Astrocyte (in vitro differentiated cells and primary cell): ENCODE data around the gene ELK4. TPM values are rescaled to one million over a fixed set of nuclear protein-coding genes. Genes with fewer than 3 reads are reported as not detected.

Experiments used
- DNase-seq: peaks from one replicate; pipeline ENCODE4 v3.0.0-alpha.2; 2010; ENCODE audit warnings: low read depth
- FAIRE-seq: peaks from 2 replicates; lab custom pipeline; 2011; peaks lifted over from hg19 to GRCh38; lab: Jason Lieb, UNC
- H2AFZ ChIP-seq: 2 replicates; pipeline ENCODE4 v1.6.0; 2012; ENCODE audit warnings: low read depth, low read length, inconsistent platforms
- H3K27ac ChIP-seq: 2 replicates; pipeline ENCODE4 v1.5.1; 2011; ENCODE audit warnings: low read depth, low read length, inconsistent platforms
- H3K27me3 ChIP-seq: 2 replicates; pipeline ENCODE4 v1.6.0; 2011; ENCODE audit warnings: low read length, inconsistent platforms; ENCODE audit not compliant: insufficient read depth
- H3K36me3 ChIP-seq: 2 replicates; pipeline ENCODE4 v1.5.1; 2011; ENCODE audit warnings: low read length, inconsistent platforms; ENCODE audit not compliant: insufficient read depth
- H3K4me1 ChIP-seq: 2 replicates; pipeline ENCODE4 v1.5.1; 2011; ENCODE audit warnings: low read length, inconsistent platforms; ENCODE audit not compliant: insufficient read depth
- H3K4me2 ChIP-seq: 2 replicates; pipeline ENCODE4 v1.6.0; 2012; ENCODE audit warnings: low read length, inconsistent platforms
- H3K4me3 ChIP-seq: 2 replicates; pipeline ENCODE4 v1.5.1; 2011; ENCODE audit warnings: low read depth, mild to moderate bottlenecking, low read length, inconsistent platforms; ENCODE audit not compliant: insufficient read depth
- H3K79me2 ChIP-seq: 2 replicates; pipeline ENCODE4 v1.6.0; 2012; ENCODE audit warnings: mild to moderate bottlenecking, low read length, inconsistent platforms; ENCODE audit not compliant: insufficient read depth
- H3K9ac ChIP-seq: 2 replicates; pipeline ENCODE4 v1.6.0; 2012; ENCODE audit warnings: mild to moderate bottlenecking, low read length, inconsistent platforms
- H3K9me3 ChIP-seq: 2 replicates; pipeline ENCODE4 v1.5.1; 2012; ENCODE audit warnings: low read depth, mild to moderate bottlenecking, low read length, inconsistent platforms; ENCODE audit not compliant: insufficient read depth
- H4K20me1 ChIP-seq: 2 replicates; pipeline ENCODE4 v1.6.0; 2012; ENCODE audit warnings: low read length, inconsistent platforms; ENCODE audit not compliant: insufficient read depth
- H3K27ac Mint-ChIP-seq: one replicate; pipeline ENCODE4 v1.8.0; 2021; ENCODE audit warnings: mild to moderate bottlenecking, mixed read lengths; ENCODE audit not compliant: unreplicated experiment
- H3K27me3 Mint-ChIP-seq: one replicate; pipeline ENCODE4 v1.8.0; 2021; ENCODE audit warnings: low read depth, mixed read lengths; ENCODE audit not compliant: unreplicated experiment
- H3K36me3 Mint-ChIP-seq: one replicate; pipeline ENCODE4 v1.8.0; 2021; ENCODE audit warnings: low read depth, mixed read lengths; ENCODE audit not compliant: unreplicated experiment
- H3K4me1 Mint-ChIP-seq: one replicate; pipeline ENCODE4 v1.8.0; 2021; ENCODE audit warnings: low read depth, mixed read lengths; ENCODE audit not compliant: unreplicated experiment
- H3K4me3 Mint-ChIP-seq: one replicate; pipeline ENCODE4 v1.8.0; 2021; ENCODE audit warnings: mild to moderate bottlenecking, moderate library complexity, mixed read lengths; ENCODE audit not compliant: unreplicated experiment
- H3K9me3 Mint-ChIP-seq: one replicate; pipeline ENCODE4 v1.8.0; 2021; ENCODE audit warnings: mild to moderate bottlenecking, mixed read lengths; ENCODE audit not compliant: unreplicated experiment
- EZH2 ChIP-seq: IDR thresholded peaks from 2 replicates; pipeline ENCODE4 v1.6.1; 2012; ENCODE audit warnings: mild to moderate bottlenecking, low read length, inconsistent platforms; ENCODE audit not compliant: insufficient read depth
- total RNA-seq: library from RNA; stranded (reverse); gene quantifications from 2 replicates; pipeline ENCODE4 v1.2.1, GENCODE V29; 2021
- TF ChIP-seq, protein P1 (sequence below): IDR thresholded peaks from 2 replicates; pipeline ENCODE4 v1.5.1; 2011; ENCODE audit warnings: low read depth, mild to moderate bottlenecking, inconsistent platforms, low read length, moderate library complexity; ENCODE audit not compliant: insufficient read depth

The ELK4 gene
- total RNA-seq, 1 donor from 2014 or later, result 31.3 TPM

DNA sequence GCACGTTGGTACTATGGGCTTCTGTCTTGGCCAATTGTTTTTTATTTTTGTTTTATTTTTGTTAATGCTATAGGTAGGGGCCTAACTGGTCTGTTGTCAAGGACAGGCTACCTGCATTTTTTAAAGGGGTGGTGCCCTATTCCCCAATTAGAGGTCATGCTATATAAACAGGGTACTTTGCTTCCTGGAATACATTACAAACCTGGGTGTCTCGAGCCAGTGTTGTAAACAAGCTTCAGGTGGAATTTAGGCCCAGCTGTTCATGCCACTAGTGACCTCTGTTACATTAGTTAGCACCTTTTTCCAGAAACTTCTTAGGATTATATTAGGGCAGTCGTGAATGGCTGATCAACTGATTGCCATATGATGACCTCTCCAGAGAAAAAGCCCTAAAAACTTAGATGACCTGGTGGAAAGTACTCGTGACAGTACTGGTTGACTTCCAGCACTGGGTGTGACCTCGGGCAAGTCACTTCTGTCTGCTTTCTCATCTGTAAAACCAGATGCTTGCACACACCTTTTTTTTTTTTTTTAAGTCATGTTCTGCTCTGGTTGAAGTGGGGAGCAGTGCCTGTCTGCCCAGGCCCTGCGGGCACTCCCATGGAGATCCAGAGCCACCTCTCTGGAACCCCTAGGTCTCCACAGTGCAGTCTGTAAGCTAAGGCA is 46.5 kb downstream of the ELK4 start:
- H3K4me1 ChIP-seq, result peaks cover 3% of the 10 kb centered on the region
- no peaks in the 10 kb centered on the region for H3K36me3 ChIP-seq
- H3K4me1 Mint-ChIP-seq, result peaks cover 4% of the 10 kb centered on the region
- H3K27ac Mint-ChIP-seq, result peak overlapping the region; percentile 34
- H3K4me2 ChIP-seq, result no peak overlapping the region
- peaks cover 41% of the 10 kb centered on the region for H3K27me3 Mint-ChIP-seq
- no peak overlapping the region for H3K9ac ChIP-seq
- peaks cover 3% of the 10 kb centered on the region for H3K27me3 ChIP-seq
- H3K79me2 ChIP-seq, result no peaks in the 10 kb centered on the region
- no peaks in the 10 kb centered on the region for H3K36me3 Mint-ChIP-seq
- H2AFZ ChIP-seq, result no peak overlapping the region
- no peak for TF ChIP-seq EZH2
- TF ChIP-seq, protein P1, sequence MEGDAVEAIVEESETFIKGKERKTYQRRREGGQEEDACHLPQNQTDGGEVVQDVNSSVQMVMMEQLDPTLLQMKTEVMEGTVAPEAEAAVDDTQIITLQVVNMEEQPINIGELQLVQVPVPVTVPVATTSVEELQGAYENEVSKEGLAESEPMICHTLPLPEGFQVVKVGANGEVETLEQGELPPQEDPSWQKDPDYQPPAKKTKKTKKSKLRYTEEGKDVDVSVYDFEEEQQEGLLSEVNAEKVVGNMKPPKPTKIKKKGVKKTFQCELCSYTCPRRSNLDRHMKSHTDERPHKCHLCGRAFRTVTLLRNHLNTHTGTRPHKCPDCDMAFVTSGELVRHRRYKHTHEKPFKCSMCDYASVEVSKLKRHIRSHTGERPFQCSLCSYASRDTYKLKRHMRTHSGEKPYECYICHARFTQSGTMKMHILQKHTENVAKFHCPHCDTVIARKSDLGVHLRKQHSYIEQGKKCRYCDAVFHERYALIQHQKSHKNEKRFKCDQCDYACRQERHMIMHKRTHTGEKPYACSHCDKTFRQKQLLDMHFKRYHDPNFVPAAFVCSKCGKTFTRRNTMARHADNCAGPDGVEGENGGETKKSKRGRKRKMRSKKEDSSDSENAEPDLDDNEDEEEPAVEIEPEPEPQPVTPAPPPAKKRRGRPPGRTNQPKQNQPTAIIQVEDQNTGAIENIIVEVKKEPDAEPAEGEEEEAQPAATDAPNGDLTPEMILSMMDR, result no peak
- H3K4me3 Mint-ChIP-seq, result no peak overlapping the region
- DNase-seq, result no peak
- FAIRE-seq, result no peak
- H3K9me3 ChIP-seq, result no peaks in the 10 kb centered on the region
- H4K20me1 ChIP-seq, result no peaks in the 10 kb centered on the region
- H3K4me3 ChIP-seq, result no peak overlapping the region
- H3K27ac ChIP-seq, result no peak overlapping the region
- H3K9me3 Mint-ChIP-seq, result no peaks in the 10 kb centered on the region

DNA sequence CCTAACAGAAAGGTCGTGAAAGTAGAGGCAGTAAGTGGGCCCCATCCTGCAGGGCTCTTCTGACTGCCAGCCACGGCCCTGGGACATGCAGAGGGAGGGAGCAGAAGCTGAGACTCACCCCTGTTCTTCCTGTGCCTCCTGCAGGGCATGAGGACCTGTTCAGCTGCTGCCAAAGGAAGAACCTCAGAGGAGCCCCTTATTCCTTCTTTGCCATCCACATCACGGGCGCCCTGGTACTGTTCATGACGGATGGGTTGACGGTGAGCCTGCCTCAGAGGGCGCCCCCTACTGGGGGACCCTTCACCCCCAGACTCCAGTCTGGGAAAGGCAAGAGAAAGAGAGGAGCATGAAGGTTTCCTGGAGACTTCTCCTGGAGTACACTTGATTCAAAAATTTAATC is 47.1 kb downstream of the ELK4 start:
- Histone ChIP-seq H3K4me2 (no peak overlapping the region), H2AFZ (no peak overlapping the region), H3K36me3 (no peaks in the 10 kb centered on the region), H3K27me3 (peaks cover 3% of the 10 kb centered on the region), H3K9me3 (no peaks in the 10 kb centered on the region), H3K79me2 (no peaks in the 10 kb centered on the region), H3K4me1 (peaks cover 3% of the 10 kb centered on the region), H4K20me1 (no peaks in the 10 kb centered on the region), H3K4me3 (no peak overlapping the region), H3K9ac (no peak overlapping the region), H3K27ac (no peak overlapping the region)
- H3K27ac Mint-ChIP-seq, result no peak overlapping the region
- peaks cover 4% of the 10 kb centered on the region for H3K4me1 Mint-ChIP-seq
- TF ChIP-seq EZH2, result no peak
- TF ChIP-seq, protein P1, result peak; percentile 23
- H3K9me3 Mint-ChIP-seq, result no peaks in the 10 kb centered on the region
- H3K4me3 Mint-ChIP-seq, result no peak overlapping the region
- peaks cover 36% of the 10 kb centered on the region for H3K27me3 Mint-ChIP-seq
- DNase-seq (no peak), FAIRE-seq (no peak)
- H3K36me3 Mint-ChIP-seq, result no peaks in the 10 kb centered on the region

DNA sequence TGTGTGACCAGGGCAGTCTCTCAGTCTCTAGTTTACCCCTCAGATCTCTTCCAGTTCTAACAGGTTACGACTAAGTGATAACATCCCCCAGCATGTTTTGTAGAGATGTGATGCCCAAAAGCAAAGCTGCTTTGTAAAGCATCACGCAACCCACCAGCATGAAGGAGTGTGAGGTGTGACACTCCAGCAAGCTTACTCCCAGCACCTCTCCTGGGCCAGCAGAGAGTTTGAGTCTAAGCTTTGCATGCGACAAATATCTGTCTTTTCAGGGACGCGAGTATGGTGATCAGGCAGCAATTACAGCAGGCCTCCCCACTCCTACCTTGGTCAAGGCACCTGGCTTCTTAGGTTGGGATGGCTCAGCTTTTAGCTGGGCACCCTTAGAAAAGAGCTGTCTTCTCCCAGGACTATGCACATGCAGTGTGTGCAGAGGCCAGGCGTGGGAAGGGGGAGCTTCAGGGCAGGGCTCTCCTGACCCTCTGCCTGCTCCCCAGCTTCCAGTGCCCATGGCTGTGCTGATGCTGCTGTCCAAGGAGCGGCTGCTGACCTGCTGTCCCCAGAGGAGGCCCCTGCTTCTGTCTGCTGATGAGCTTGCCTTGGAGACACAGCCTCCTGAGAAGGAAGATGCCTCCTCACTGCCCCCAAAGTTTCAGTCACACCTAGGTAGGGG is 48.2 kb downstream of the ELK4 start:
- Histone ChIP-seq H3K9ac (no peak overlapping the region), H3K4me3 (no peak overlapping the region), H3K27ac (no peak overlapping the region), H3K4me2 (no peak overlapping the region), H3K27me3 (peaks cover 3% of the 10 kb centered on the region), H3K4me1 (no peaks in the 10 kb centered on the region), H2AFZ (no peak overlapping the region), H3K79me2 (no peaks in the 10 kb centered on the region), H3K36me3 (no peaks in the 10 kb centered on the region), H3K9me3 (no peaks in the 10 kb centered on the region), H4K20me1 (no peaks in the 10 kb centered on the region)
- FAIRE-seq (no peak), DNase-seq (no peak)
- no peaks in the 10 kb centered on the region for H3K36me3 Mint-ChIP-seq
- no peak overlapping the region for H3K27ac Mint-ChIP-seq
- no peak overlapping the region for H3K4me3 Mint-ChIP-seq
- H3K27me3 Mint-ChIP-seq, result peaks cover 42% of the 10 kb centered on the region
- H3K9me3 Mint-ChIP-seq, result no peaks in the 10 kb centered on the region
- TF ChIP-seq EZH2, result no peak
- TF ChIP-seq, protein P1, result no peak
- H3K4me1 Mint-ChIP-seq, result peaks cover 2% of the 10 kb centered on the region
